Measurements from ENCODE around the gene TP53TG5. TPM values are rescaled to one million over a fixed set of nuclear protein-coding genes. Genes with fewer than 3 reads are reported as not detected.

The TP53TG5 gene
- total and polyA plus RNA-seq, 10 of the 15 experiments (the other 5 are each of a cell fraction or from before 2014, with no cell fraction given), result 0.24 TPM; not detected in 9

GRCh38 chr20:45402946-45403345 lies 24.8 kb upstream of the TP53TG5 start:
- Histone ChIP-seq H3K9ac (ENCODE audit: control insufficient read depth, insufficient read depth, low read length) (no peak overlapping the region), H3K79me2 (ENCODE audit: control insufficient read depth, insufficient read depth, low read length) (no peaks in the 10 kb centered on the region), H3K27ac (ENCODE audit: control insufficient read depth, insufficient read depth) (no peak overlapping the region), H3K9me3 (replicated peaks; ENCODE audit: control insufficient read depth, insufficient read depth, low read length) (peaks cover 15% of the 10 kb centered on the region; the same call in 2 of the 3 replicates), H3K4me3 (no peak overlapping the region), H3K36me3 (ENCODE audit: control insufficient read depth in 2 of 2, insufficient read depth in 2 of 2, low read length in 1 of 2) (no peaks in the 10 kb centered on the region; a peak in 1 of 4 replicates), H4K20me1 (ENCODE audit: control insufficient read depth, insufficient read depth) (no peaks in the 10 kb centered on the region), H3K4me2 (ENCODE audit: control insufficient read depth, insufficient read depth) (no peak overlapping the region), H3K4me1 (ENCODE audit: control insufficient read depth, insufficient read depth, low read length) (0 out of 2 replicates have a peak, but pooled peaks cover 3% of the 10 kb centered on the region), H2AFZ (ENCODE audit: control insufficient read depth, low read depth, low read length) (no peak overlapping the region), H3K27me3 (replicated peaks in 1 of 2; ENCODE audit: control insufficient read depth in 2 of 2, insufficient read depth in 2 of 2, low read length in 1 of 2) (peaks cover 3 to 6% of the 10 kb centered on the region in 2 experiments; a peak in 3 of 4 replicates)
- no TSS peak for BruUV-seq (replicated peaks)
- RAD21 ChIA-PET (ENCODE audit: unreplicated experiment), result interaction anchor here (1.5 kb wide), 1 partner anchor 34 kb away, joined by 3 read pairs; no protein-coding TSS in a partner anchor
- SMC1A ChIA-PET (ENCODE audit: uncharacterized antibody, unreplicated experiment), result interaction anchor here (0.6 kb wide), 1 partner anchor 15 kb away, joined by 3 read pairs; no protein-coding TSS in a partner anchor
- WGBS (ENCODE audit: insufficient coverage, insufficient replicate concordance, low lambda C conversion rate, missing lambda C conversion rate), result 57% methylated on average over 1 of the region's 1 CpG
- intact Hi-C loops (cut with micrococcal nuclease; ENCODE audit: unreplicated experiment) (no loop called here), in situ Hi-C loops (cut with MboI) (no loop called here)
- no peak for DNase-seq (ENCODE audit: low read depth, low spot score)
- CTCF ChIA-PET, result interaction anchor here (1.2 to 1.6 kb wide), 5 partner anchors 10 to 109 kb away, joined by 3 to 5 read pairs (median 4); no protein-coding TSS in a partner anchor
- POLR2A ChIA-PET, result interaction anchor here (1.2 kb wide), 2 partner anchors 9 to 35 kb away, joined by 3 read pairs; no protein-coding TSS in a partner anchor
- no peak for FAIRE-seq
- ATAC-seq, result no peak
- TF ChIP-seq ATF7 (IDR thresholded peaks at IDR 0.05; ENCODE audit: low read depth) (no peak), BACH1 (IDR thresholded peaks at IDR 0.05; ENCODE audit: borderline replicate concordance) (no peak), MEF2B (IDR thresholded peaks at IDR 0.05; ENCODE audit: partially characterized antibody, poor library complexity, severe bottlenecking) (no peak), MYB (IDR thresholded peaks at IDR 0.05; ENCODE audit: borderline replicate concordance, low read depth, low read length) (no peak), MLLT1 (IDR thresholded peaks at IDR 0.05) (no peak), MTA2 (IDR thresholded peaks at IDR 0.05; ENCODE audit: low read depth) (no peak), ZNF622 (IDR thresholded peaks at IDR 0.05) (no peak), HDAC6 (IDR thresholded peaks at IDR 0.05; ENCODE audit: unreplicated experiment) (no peak), TCF3 (IDR thresholded peaks at IDR 0.05; ENCODE audit: borderline replicate concordance, insufficient read depth, low read depth, low read length) (no peak), SIN3A (IDR thresholded peaks at IDR 0.05; ENCODE audit: low read depth, low read length) (no peak), BMI1 (IDR thresholded peaks at IDR 0.05; ENCODE audit: borderline replicate concordance) (no peak), JUND (IDR thresholded peaks at IDR 0.05; ENCODE audit: low read depth, low read length) (no peak), POLR2AphosphoS2 (IDR thresholded peaks at IDR 0.05; ENCODE audit: low read depth, low read length) (no peak), MEF2A (IDR thresholded peaks at IDR 0.05; ENCODE audit: insufficient read depth, low read depth, low read length) (no peak), CBX3 (IDR thresholded peaks at IDR 0.05; ENCODE audit: borderline replicate concordance, low read depth) (no peak), MXI1 (IDR thresholded peaks at IDR 0.05; ENCODE audit: low read depth, low read length) (no peak), FOXM1 (IDR thresholded peaks at IDR 0.05; ENCODE audit: low read depth, low read length) (no peak)
- TF ChIP-seq, protein P1, sequence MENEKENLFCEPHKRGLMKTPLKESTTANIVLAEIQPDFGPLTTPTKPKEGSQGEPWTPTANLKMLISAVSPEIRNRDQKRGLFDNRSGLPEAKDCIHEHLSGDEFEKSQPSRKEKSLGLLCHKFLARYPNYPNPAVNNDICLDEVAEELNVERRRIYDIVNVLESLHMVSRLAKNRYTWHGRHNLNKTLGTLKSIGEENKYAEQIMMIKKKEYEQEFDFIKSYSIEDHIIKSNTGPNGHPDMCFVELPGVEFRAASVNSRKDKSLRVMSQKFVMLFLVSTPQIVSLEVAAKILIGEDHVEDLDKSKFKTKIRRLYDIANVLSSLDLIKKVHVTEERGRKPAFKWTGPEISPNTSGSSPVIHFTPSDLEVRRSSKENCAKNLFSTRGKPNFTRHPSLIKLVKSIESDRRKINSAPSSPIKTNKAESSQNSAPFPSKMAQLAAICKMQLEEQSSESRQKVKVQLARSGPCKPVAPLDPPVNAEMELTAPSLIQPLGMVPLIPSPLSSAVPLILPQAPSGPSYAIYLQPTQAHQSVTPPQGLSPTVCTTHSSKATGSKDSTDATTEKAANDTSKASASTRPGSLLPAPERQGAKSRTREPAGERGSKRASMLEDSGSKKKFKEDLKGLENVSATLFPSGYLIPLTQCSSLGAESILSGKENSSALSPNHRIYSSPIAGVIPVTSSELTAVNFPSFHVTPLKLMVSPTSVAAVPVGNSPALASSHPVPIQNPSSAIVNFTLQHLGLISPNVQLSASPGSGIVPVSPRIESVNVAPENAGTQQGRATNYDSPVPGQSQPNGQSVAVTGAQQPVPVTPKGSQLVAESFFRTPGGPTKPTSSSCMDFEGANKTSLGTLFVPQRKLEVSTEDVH (IDR thresholded peaks at IDR 0.05; ENCODE audit: low read depth, partially characterized antibody), result no peak
- TF ChIP-seq, protein P2, sequence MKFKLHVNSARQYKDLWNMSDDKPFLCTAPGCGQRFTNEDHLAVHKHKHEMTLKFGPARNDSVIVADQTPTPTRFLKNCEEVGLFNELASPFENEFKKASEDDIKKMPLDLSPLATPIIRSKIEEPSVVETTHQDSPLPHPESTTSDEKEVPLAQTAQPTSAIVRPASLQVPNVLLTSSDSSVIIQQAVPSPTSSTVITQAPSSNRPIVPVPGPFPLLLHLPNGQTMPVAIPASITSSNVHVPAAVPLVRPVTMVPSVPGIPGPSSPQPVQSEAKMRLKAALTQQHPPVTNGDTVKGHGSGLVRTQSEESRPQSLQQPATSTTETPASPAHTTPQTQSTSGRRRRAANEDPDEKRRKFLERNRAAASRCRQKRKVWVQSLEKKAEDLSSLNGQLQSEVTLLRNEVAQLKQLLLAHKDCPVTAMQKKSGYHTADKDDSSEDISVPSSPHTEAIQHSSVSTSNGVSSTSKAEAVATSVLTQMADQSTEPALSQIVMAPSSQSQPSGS (IDR thresholded peaks at IDR 0.05; ENCODE audit: low read length), result no peak

Measured in GM12878 (cell line).